ENCODE data around the gene MAPT. TPM values are rescaled to one million over a fixed set of nuclear protein-coding genes. Genes with fewer than 3 reads are reported as not detected.

Gene MAPT
- total and polyA plus RNA-seq, 2 of the 13 experiments (the other 11 are each of a cell fraction or from before 2014, with no cell fraction given): 2.1 to 2.8 TPM

- TF ChIP-seq ZNF281 (CRISPR knock-in tag; IDR thresholded peaks at IDR 0.05; ENCODE audit: borderline replicate concordance) (peak; percentile 97), ZFP36L1 (CRISPR knock-in tag; IDR thresholded peaks at IDR 0.05) (no peak; the same call in 1 of the 2 replicates), ZNF672 (CRISPR knock-in tag; IDR thresholded peaks at IDR 0.05) (0 out of 2 replicates have a peak, but pooled peaks have one; percentile 28), BHLHE40 (IDR thresholded peaks at IDR 0.05; ENCODE audit: low read length) (no peak), ZBTB3 (CRISPR knock-in tag; IDR thresholded peaks at IDR 0.05; ENCODE audit: borderline replicate concordance, low read depth) (no peak; the same call in 1 of the 2 replicates), TAF15 (IDR thresholded peaks at IDR 0.05; ENCODE audit: low read depth, low read length, poor library complexity, severe bottlenecking) (no peak), ONECUT2 (CRISPR knock-in tag; IDR thresholded peaks at IDR 0.05) (0 out of 2 replicates have a peak, but pooled peaks have one; percentile 56), POGZ (CRISPR knock-in tag; IDR thresholded peaks at IDR 0.05) (peak; percentile 92), ZNF326 (CRISPR knock-in tag; IDR thresholded peaks at IDR 0.05; ENCODE audit: borderline replicate concordance) (0 out of 2 replicates have a peak, but pooled peaks have one; percentile 56), NFRKB (IDR thresholded peaks at IDR 0.05) (no peak), ZNF207 (IDR thresholded peaks at IDR 0.05; ENCODE audit: borderline replicate concordance) (no peak), ZNF276 (CRISPR knock-in tag; IDR thresholded peaks at IDR 0.05; ENCODE audit: low read depth) (no peak), ZNF414 (CRISPR knock-in tag; IDR thresholded peaks at IDR 0.05) (peak; percentile 93), SRF (IDR thresholded peaks at IDR 0.05; ENCODE audit: low read depth, low read length) (no peak), HOXD1 (CRISPR knock-in tag; IDR thresholded peaks at IDR 0.05) (peak; percentile 77; the same call in 1 of the 2 replicates), ZNF660 (CRISPR knock-in tag; IDR thresholded peaks at IDR 0.05; ENCODE audit: borderline replicate concordance, low read depth) (no peak), ZNF33B (CRISPR knock-in tag; IDR thresholded peaks at IDR 0.05) (no peak), NCOR1 (IDR thresholded peaks at IDR 0.05; ENCODE audit: borderline replicate concordance, low read length) (peak; percentile 70), GLI4 (CRISPR knock-in tag; IDR thresholded peaks at IDR 0.05; ENCODE audit: borderline replicate concordance) (no peak), ZFX (CRISPR knock-in tag; IDR thresholded peaks at IDR 0.05; ENCODE audit: low read depth) (peak; percentile 41; the same call in 1 of the 2 replicates), TSC22D2 (CRISPR knock-in tag; IDR thresholded peaks at IDR 0.05; ENCODE audit: borderline replicate concordance) (no peak; the same call in 1 of the 2 replicates), PAWR (CRISPR knock-in tag; IDR thresholded peaks at IDR 0.05; ENCODE audit: borderline replicate concordance) (no peak), ZNF501 (CRISPR knock-in tag; IDR thresholded peaks at IDR 0.05) (no peak; the same call in 1 of the 2 replicates), RELA (CRISPR knock-in tag; IDR thresholded peaks at IDR 0.05) (no peak), FOXO1 (CRISPR knock-in tag; IDR thresholded peaks at IDR 0.05) (peak; percentile 98), ZNF430 (CRISPR knock-in tag; IDR thresholded peaks at IDR 0.05) (peak; percentile 95)
These were observed 41.6 kb downstream of the MAPT start (continued) for GRCh38 chr17:45935710-45936509.

All from HepG2 (cell line).